HG03135 (cell line): ENCODE data around the gene IFNE.
"Not testable (repeated sequence)": the region's sequence is repeated elsewhere in the genome, so short reads cannot be mapped to it uniquely, and the experiment has no call there.

ENCODE experiments used
- ATAC-seq: cut with Tn5 transposase; IDR thresholded peaks from one replicate; pipeline ENCODE4 v1.9.1; 2021; ENCODE audit warnings: mild to moderate bottlenecking, moderate library complexity; ENCODE audit not compliant: unreplicated experiment

Gene IFNE

GRCh38 chr9:21499912-21500311, 17.8 kb upstream of the IFNE start:
- no peak for ATAC-seq

DNA sequence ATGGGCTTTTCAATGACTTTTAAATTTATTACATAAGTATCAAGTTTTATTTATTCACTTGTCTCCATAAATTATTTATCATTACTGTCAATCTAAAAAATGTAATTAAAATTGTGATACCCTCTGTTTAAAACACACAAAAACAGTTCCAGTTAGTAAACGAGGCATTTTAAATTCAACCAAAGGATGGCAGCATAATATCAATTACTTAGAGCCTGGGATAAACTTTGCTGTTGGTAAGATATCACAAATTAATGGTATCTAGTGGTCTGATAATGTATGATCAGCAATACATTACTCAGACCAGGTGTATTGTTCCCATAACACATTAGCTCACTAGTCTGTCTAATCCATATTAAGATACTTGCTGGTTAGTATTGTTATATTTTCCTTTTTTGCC, 9.6 kb upstream of the IFNE start:
- no peak for ATAC-seq

DNA sequence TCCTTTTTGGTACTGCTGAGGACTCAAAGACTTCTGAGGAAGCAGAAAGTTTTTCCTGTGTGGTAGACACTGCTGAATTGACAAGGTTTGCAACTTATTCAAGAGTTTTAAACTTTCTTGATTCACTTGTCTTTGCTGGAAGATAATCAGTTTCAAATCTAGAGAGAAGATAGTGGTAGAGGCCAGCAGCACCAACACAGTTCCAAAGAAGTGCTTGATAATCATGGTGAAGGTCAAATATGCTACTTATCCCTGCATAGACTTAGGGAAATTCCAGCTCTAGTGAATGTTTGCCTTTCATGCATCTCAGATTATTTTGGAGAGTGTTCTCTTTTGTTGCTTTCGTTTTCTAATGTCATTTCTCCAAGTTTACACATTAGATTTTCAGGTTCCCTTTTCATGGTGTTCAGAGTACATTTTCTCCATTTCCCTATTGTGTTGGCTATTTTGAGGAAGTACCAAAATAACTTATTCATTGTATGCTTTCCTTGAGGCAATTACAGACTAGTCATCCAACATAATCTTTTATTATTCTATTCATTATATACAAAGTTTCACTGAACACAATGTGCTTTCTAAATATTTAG, 550 bp downstream of the IFNE start:
- ATAC-seq, result no peak

DNA sequence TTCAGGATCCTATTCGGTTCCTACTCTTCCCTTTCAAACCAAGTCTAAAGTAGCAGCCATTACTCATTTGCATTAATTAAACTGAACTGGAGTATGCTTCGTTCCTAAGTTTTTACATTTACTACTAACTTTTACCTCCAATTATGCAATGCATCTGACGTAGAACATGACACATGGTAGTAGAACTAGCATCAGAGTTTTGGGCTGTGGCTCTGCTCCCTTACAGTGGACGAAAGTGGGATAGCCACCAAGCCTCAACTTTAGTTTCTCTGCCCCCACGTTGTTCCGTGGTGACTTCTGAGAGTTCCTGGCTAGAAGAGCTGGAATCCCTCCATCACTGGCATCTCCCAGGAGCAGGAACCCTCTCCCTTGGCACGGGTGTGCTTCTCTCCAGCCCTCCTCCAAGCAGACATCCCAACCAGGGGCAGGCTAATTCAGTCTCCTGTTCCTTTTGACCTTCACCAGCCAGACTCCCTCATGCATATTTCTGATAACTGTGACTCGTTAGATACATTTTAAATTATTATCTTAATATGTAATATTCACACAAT, 2.9 kb downstream of the IFNE start:
- ATAC-seq, result no peak

- ATAC-seq, result no peak
Measured at GRCh38 chr9:21477466-21477865, 4.6 kb downstream of the IFNE start.

GRCh38 chr9:21473236-21473635, 8.9 kb downstream of the IFNE start:
- no peak for ATAC-seq

DNA sequence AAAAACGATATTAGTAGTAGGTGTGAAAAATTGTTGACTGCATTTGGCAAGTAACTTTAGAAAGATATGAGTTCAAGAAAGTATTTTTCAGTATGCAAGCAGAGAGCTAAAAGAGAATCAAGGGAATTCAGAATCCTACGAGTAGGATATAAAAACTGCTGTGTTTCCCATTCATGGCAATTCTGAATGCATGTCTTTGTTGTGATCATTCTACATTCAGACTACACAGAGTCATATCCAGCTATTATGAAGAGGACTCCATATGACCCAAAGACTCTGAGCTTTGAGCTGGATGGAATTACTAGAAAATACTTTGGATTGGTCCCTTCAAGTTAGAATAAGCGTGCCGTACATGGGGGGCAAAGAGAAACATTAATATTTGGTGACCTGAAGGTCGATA, 12.0 kb downstream of the IFNE start:
- ATAC-seq, result no peak

DNA sequence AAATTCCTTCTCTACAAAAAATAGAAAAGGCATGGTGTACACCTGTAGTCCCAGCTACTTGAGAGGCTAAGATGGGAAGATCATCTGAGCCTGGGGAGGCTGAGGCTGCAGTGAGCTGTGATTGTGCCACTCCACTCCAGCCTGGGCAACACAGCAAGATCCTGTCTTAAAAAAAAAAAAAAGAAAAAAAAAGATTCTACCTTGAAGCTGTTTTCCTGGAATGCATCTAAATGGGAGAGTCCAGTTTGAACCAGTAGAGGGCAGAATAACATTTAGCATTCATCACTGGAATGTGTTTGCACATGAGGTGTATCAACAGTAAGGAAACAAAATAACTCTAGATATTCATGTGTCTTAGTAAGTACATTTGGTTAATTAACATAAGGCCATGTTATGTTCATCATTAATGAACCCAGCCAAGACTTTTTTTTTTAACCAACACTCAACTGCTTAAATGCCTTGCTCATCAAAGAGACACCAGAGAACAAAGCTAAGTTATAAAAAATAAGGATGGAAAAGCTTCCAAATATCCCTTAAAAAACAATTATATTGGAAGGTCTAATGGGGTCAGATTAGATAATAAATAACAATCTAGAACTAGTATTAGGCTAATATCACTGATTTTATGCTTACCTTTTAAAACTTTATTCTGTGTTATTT, 16.1 kb downstream of the IFNE start:
- no peak for ATAC-seq

- ATAC-seq, result no peak
Measured at GRCh38 chr9:21465138-21465537, 17.0 kb downstream of the IFNE start.

DNA sequence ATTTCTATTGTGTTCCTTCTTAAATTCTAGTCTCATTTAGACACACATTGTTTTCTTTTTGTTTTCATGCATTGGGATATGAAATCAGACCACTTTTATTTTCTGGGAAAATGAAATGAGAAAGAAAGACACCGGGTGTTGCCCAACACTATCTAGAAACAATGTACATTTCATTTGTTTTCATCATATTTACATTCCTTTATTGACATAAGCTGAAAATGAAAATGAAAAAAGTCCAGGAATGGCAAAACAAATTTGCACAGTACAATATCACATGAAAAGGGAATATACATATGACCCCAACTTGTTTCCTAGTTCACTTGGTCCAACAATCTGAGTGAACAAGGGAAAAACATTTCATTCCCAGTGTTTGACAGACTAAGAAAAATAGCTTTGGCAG, 20.7 kb downstream of the IFNE start:
- ATAC-seq, result no peak

DNA sequence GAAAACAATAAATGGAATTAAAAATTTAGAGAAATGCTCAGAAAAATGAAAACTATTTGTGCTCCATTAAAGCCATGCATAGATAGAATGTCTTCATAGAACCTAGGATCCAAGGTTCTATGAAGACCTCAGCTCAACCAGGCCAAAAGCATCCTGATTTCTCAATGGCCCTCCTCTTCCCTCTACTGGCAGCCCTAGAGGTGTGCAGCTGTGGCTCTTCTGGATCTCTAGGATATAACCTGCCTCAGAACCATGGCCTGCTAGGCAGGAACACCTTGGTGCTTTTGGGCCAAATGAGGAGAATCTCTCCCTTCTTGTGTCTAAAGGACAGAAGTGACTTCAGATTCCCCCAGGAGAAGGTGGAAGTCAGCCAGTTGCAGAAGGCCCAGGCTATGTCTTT, 26.8 kb downstream of the IFNE start:
- peak; percentile 85 for ATAC-seq

DNA sequence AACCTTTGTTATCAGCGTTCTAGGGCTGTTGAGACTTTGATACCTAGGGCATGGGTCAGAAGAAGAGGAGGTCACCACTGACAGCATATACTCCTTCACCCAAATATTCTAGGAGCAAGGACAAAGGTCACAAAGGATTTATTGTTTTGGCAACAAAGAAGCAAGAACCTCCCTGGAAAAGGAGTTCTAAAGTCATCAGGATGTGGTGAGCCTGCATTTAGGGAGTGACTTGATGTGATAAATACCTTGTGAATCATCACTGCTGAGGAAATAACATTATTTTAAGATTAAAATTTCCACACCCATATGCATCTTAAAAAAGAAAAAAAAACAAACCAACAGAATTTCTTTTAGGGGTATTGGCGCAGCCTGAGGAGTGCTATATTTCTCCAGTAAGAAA, 28.0 kb downstream of the IFNE start:
- no peak for ATAC-seq

DNA sequence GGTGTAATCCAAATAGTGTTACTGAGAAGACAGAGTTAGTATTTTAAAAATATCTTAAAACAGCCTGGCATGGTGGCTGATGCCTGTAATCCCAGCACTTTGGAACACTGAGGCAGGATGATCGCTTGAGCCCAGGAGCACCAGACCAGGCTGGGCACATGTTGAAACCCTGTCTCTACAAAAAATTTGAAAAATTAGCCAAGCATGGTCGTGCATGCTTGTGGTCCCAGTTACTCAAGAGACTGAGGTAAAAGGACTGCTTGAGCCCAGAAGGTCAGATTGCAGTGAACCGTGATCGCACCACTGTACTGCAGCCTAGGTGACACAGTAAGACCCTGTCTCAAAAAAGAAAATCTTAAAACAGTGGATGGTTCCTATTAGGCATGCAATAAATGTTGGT, 29.4 kb downstream of the IFNE start:
- no peak for ATAC-seq

DNA sequence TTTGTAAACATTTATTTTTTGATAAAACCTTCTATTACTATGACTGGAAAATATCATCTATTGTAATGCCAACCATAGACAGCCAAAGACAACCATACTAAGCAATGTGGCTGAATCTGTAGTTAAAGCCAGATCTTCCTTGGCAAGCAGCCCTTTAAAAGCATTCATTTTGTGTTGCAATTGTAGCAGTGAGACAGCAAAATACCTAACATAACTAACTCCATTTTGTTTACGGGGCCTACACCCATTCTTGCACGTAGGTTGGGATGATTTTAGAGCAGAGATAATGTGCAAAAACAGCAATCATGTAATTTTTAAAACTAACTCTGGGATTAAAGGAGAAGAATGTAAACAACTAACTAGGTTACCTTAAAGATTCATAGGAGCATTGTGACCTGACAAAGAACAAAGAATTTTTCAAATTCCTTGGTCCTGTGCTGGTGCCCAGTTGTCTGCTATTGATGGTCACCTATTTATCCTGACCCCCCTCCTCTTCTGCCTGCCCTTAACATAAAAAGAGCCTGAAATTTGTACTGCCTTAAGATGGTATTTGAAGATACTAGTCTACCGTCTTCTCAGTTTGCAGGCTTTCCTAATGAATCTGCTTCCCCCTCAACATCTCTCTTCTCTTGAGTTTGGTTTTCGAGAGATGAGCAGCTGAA, 31.2 kb downstream of the IFNE start:
- ATAC-seq, result no peak

DNA sequence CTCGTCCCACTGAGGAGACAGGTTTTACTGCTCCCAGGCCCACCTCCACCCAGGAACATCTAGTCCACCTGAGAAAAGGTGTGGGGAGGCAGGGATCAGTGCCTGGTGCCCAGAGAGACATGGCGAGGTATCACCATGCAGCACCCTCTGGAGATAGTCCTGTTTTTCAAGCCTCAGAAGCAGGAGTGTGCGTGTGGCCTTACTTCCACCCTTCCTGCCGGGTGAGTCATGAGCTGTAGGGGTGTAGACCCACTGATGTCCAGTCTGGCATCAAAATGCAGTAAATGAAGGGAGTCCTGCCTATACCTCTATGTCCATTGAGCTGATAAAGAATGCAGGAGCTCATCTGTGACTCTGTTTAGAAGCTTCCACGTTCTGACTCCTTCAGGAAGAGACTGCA, 32.8 kb downstream of the IFNE start:
- ATAC-seq, result not testable (repeated sequence)

- ATAC-seq, result peak; percentile 88
Measured at GRCh38 chr9:21443849-21444625, 38.1 kb downstream of the IFNE start.

DNA sequence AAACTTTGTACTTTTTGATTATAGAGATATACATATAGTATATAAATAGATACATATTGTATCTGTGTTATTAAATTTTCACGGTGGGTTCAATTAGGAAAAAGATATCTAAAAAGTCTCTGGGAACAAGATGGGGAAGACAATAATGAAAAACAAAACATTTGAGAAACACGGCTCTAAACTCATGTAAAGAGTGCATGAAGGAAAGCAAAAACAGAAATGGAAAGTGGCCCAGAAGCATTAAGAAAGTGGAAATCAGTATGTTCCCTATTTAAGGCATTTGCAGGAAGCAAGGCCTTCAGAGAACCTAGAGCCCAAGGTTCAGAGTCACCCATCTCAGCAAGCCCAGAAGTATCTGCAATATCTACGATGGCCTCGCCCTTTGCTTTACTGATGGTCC, 42.0 kb downstream of the IFNE start, which contains the start of gene IFNA1:
Gene IFNA1 (plus strand): TSS at position 301 of the 400 bp plus-strand sequence. CDS start 69 bp downstream, at position 370.
- no peak for ATAC-seq

- ATAC-seq, result not testable (repeated sequence)
Measured at GRCh38 chr9:21435015-21435383, 47.1 kb downstream of the IFNE start.

- no peak for ATAC-seq
Measured at GRCh38 chr9:21434202-21435014, 47.7 kb downstream of the IFNE start.

GRCh38 chr9:21432672-21433425, 49.3 kb downstream of the IFNE start:
- peak; percentile 54 for ATAC-seq
